NCI-H2227 treated with DMSO at 0.1 percent for 48 hours (cell line): ENCODE results near the gene VSNL1.
A peak's percentile ranks its signal among the peaks of the same experiment; 100 is the strongest.

Experiments
- DNase-seq: peaks from one replicate; lab custom pipeline; 2025; lab: John Stamatoyannopoulos, UW

VSNL1 gene

GRCh38 chr2:17540093-17540812 is at the start of gene VSNL1:
Gene VSNL1 (plus strand): TSS chr2:17540696. CDS start chr2:17592075, 51,379 bp downstream.
- DNase-seq, result peak; percentile 97

- no peak for DNase-seq
These were observed 44.9 kb upstream of the VSNL1 start for GRCh38 chr2:17495590-17495989.

- DNase-seq, result no peak
These were observed 42.8 kb upstream of the VSNL1 start for GRCh38 chr2:17497718-17498117.

GRCh38 chr2:17506736-17507616 is 33.5 kb upstream of the VSNL1 start:
- no peak for DNase-seq

- DNase-seq, result no peak
These were observed 24.8 kb upstream of the VSNL1 start for GRCh38 chr2:17515652-17516051.

GRCh38 chr2:17517481-17518211 is 22.9 kb upstream of the VSNL1 start:
- no peak for DNase-seq

GRCh38 chr2:17518212-17519154 is 22.0 kb upstream of the VSNL1 start, which contains the start of gene RAD51AP2:
Gene RAD51AP2 (minus strand): TSS chr2:17518440. CDS start chr2:17518415, 25 bp downstream.
- DNase-seq, result peak; percentile 87

GRCh38 chr2:17519486-17519885 is 21.0 kb upstream of the VSNL1 start:
- DNase-seq, result no peak

GRCh38 chr2:17520761-17521160 is 19.7 kb upstream of the VSNL1 start:
- DNase-seq, result no peak

- DNase-seq, result no peak
These were observed 18.9 kb upstream of the VSNL1 start for GRCh38 chr2:17521621-17522020.

GRCh38 chr2:17522303-17522702 is 18.2 kb upstream of the VSNL1 start:
- no peak for DNase-seq

GRCh38 chr2:17529771-17530170 is 10.7 kb upstream of the VSNL1 start:
- DNase-seq, result no peak

- no peak for DNase-seq
These were observed 7.0 kb upstream of the VSNL1 start for GRCh38 chr2:17533546-17533945.

- no peak for DNase-seq
These were observed 4.1 kb upstream of the VSNL1 start for GRCh38 chr2:17536416-17536815.

- no peak for DNase-seq
These were observed 2.3 kb upstream of the VSNL1 start for GRCh38 chr2:17538022-17538843.

- peak; percentile 77 for DNase-seq
These were observed 1.5 kb upstream of the VSNL1 start for GRCh38 chr2:17538844-17539554.

GRCh38 chr2:17539611-17540092 is 844 bp upstream of the VSNL1 start:
- DNase-seq, result peak; percentile 62

GRCh38 chr2:17540813-17541530 is 476 bp downstream of the VSNL1 start:
- DNase-seq, result no peak

GRCh38 chr2:17541531-17541950 is 1.0 kb downstream of the VSNL1 start:
- DNase-seq, result no peak
